ENCODE measurements around the gene SLC39A9. TPM values are rescaled to one million over a fixed set of nuclear protein-coding genes. Genes with fewer than 3 reads are reported as not detected.

The SLC39A9 gene
- total and polyA plus RNA-seq, 8 donors, result 13.2 to 40.2 (median 28.6) TPM

GRCh38 chr14:69449216-69449615 is 50.7 kb downstream of the SLC39A9 start:
- no peak for ATAC-seq
- no peaks in the 10 kb centered on the region for H3K36me3 ChIP-seq

GRCh38 chr14:69451941-69452340 is 53.4 kb downstream of the SLC39A9 start:
- DNase-seq (no peak), ATAC-seq (no peak), FAIRE-seq (no peak)
- no peaks in the 10 kb centered on the region for H3K4me1 ChIP-seq
- H3K36me3 ChIP-seq, result peaks cover 0 to 3% (median 0%) of the 10 kb centered on the region in 3 donors
- H3K9me3 ChIP-seq, result no peaks in the 10 kb centered on the region
- WGBS, 2 donors, result 47 to 60% methylated on average over 2 of the region's 2 CpGs
- no peak overlapping the region for H3K4me3 ChIP-seq
- TF ChIP-seq CTCF (IDR thresholded peaks at IDR 0.05), result no peak
- H3K27me3 ChIP-seq, result no peaks in the 10 kb centered on the region
- intact Hi-C loops (cut with DNase I), result loop anchor here in 1 of 3 donors (10.0 kb wide), 1 partner anchor 207 kb away; no protein-coding TSS in a partner anchor
- no peak overlapping the region for H3K27ac ChIP-seq

More at GRCh38 chr14:69449216-69449615, 50.7 kb downstream of the SLC39A9 start:
- H3K9me3 ChIP-seq, result no peaks in the 10 kb centered on the region
- H3K4me3 ChIP-seq, result no peak overlapping the region
- intact Hi-C loops (cut with DNase I), result no loop called here
- DNase-seq (no peak), FAIRE-seq (no peak)
- H3K27me3 ChIP-seq, result no peaks in the 10 kb centered on the region
- no peak for TF ChIP-seq CTCF (IDR thresholded peaks at IDR 0.05)
- WGBS, 2 donors, result 95 to 97% methylated on average over 8 of the region's 8 CpGs
- no peaks in the 10 kb centered on the region for H3K4me1 ChIP-seq
- no peak overlapping the region for H3K27ac ChIP-seq

GRCh38 chr14:69458350-69458749 is 59.9 kb downstream of the SLC39A9 start:
- 87 to 88% methylated on average over 11 of the region's 11 CpGs for WGBS, 2 donors
- Histone ChIP-seq H3K4me3 (no peak overlapping the region), H3K9me3 (no peaks in the 10 kb centered on the region), H3K4me1 (no peaks in the 10 kb centered on the region), H3K36me3 (peaks cover 0 to 9% (median 9%) of the 10 kb centered on the region in 3 donors), H3K27me3 (no peaks in the 10 kb centered on the region), H3K27ac (no peak overlapping the region)
- intact Hi-C loops (cut with DNase I), result loop anchor here in 2 of 3 donors (5.0 to 10.0 kb wide), 2 partner anchors 211 to 214 kb away; no protein-coding TSS in a partner anchor
- DNase-seq (no peak), FAIRE-seq (no peak), ATAC-seq (no peak)
- no peak for TF ChIP-seq CTCF (IDR thresholded peaks at IDR 0.05)

GRCh38 chr14:69459122-69459521 is 60.6 kb downstream of the SLC39A9 start:
- Histone ChIP-seq H3K4me3 (no peak overlapping the region), H3K4me1 (no peaks in the 10 kb centered on the region), H3K36me3 (peaks cover 0 to 9% (median 9%) of the 10 kb centered on the region in 3 donors), H3K27ac (no peak overlapping the region), H3K27me3 (no peaks in the 10 kb centered on the region), H3K9me3 (no peaks in the 10 kb centered on the region)
- intact Hi-C loops (cut with DNase I), result loop anchor here in 2 of 3 donors (5.0 to 10.0 kb wide), 2 partner anchors 212 to 214 kb away; no protein-coding TSS in a partner anchor
- WGBS, 2 donors, result 64 to 70% methylated on average over 1 of the region's 1 CpG
- no peak for ATAC-seq
- TF ChIP-seq CTCF (IDR thresholded peaks at IDR 0.05), result no peak
- FAIRE-seq, result no peak
- DNase-seq, result no peak

GRCh38 chr14:69460093-69460701 is 61.7 kb downstream of the SLC39A9 start:
- Histone ChIP-seq H3K27me3 (no peaks in the 10 kb centered on the region), H3K27ac (no peak overlapping the region), H3K4me1 (no peaks in the 10 kb centered on the region), H3K9me3 (no peaks in the 10 kb centered on the region), H3K4me3 (no peak overlapping the region), H3K36me3 (peaks cover 0 to 9% (median 9%) of the 10 kb centered on the region in 3 donors)
- ATAC-seq, result peak; percentile 92 to 99 (median 98)
- TF ChIP-seq CTCF (IDR thresholded peaks at IDR 0.05), result peak; percentile 38 to 63 (median 62)
- intact Hi-C loops (cut with DNase I), result no loop called here
- FAIRE-seq, result peak; percentile 93
- WGBS, 2 donors, result 24 to 27% methylated on average over 4 of the region's 4 CpGs
- DNase-seq, result peak in 4 of 6 donors; percentile 44 to 73 (median 52)

Data from pancreas (tissue), 10 donors.